Measurements from ENCODE around the gene APMAP.

- TF ChIP-seq CTCF (IDR thresholded peaks at IDR 0.05) = no peak
- TF ChIP-seq POLR2A (IDR thresholded peaks at IDR 0.05) = no peak
Measured at GRCh38 chr20:24985802-24986201, 6.7 kb downstream of the APMAP start.

Data from testis (tissue), 2 donors.